DMS153 (cell line): ENCODE results near the gene B3GNT3.
"Not testable (repeated sequence)": the region's sequence is repeated elsewhere in the genome, so short reads cannot be mapped to it uniquely, and the experiment has no call there.

ENCODE experiments used
- DNase-seq: peaks from one replicate; lab custom pipeline; 2025; lab: John Stamatoyannopoulos, UW

The B3GNT3 gene

DNA sequence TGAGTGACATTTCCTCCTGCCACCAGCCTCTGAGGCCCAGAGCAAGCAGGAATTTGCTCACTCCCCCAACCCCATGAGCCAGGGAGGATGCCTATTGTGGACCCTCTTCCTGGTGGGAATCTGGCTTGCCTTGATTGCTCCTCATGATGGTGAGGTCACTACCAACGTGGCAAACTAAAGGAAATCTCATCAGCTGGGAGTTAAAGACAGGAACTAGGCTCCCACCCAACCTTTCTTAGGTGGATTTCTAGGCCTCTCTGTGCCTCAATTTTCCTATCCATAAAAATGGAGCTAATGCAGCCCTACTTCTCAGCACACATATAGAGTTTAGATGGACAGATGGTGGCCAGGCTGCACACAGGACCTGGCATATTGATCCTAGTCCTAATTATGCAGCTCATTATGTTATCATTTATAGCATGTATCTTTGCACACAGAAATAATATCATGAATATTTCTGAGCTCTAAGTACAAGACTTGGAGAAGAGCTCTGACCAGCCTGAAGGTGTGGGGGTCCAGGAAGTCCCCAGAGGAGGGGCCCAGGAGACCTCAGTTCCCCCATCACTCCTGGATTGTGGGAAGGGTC lies 2.0 kb downstream of the B3GNT3 start:
- no peak for DNase-seq

DNA sequence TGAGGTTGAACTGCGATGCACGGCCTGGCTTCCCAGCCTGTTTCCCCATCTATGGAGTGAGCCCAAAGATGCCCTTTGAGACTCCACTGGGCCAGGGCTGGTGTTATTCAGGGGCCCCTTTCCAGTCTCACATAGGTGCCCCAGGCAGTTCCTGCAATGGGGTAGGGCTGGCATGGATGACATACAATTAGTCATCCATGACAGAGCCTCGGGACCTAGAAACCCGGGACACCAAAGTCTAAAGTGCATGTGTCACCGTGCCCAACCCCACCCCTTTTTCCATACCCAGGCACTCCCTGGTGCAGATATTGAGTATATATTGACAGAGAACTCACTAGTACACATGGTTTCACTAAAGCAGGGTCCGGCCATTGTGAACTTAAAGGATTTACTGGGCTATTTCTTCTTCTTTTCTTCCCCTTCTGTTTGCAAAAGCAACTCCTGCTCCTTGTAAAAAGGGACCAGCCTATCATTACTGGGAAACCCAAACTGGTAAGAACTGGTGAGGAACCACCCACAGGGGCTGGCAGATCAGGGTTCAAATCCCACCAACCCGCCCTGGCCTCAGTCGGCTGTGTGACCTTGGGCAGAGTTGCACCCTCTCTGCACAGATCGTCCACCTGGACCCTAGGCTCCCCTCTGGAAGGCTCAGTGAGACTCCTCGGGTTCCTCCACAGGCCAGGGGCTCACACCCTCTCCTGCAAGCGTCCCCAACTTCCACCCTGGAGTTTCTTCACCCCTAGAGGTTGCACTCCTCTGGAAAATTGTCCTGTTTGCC lies 2.7 kb downstream of the B3GNT3 start:
- no peak for DNase-seq

DNA sequence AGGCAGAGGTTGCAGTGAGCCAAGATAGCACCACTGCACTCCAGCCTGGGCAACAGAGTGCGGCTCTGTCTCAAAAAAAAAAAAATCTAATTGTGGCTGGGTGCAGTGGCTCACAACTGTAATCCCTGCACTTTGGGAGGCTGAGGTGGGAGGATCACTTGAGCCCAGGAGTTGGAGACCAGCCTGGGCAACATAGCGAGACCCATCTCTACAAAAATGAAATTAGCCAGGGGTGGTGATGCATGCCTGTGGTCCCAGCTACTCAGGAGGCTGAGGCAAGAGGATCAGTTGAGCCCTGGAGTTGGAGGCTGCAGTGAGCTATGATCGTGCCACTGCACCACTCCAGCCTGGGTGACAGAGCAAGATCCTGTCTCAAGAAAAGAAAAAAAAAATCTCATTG lies 3.7 kb downstream of the B3GNT3 start:
- DNase-seq, result not testable (repeated sequence)

DNA sequence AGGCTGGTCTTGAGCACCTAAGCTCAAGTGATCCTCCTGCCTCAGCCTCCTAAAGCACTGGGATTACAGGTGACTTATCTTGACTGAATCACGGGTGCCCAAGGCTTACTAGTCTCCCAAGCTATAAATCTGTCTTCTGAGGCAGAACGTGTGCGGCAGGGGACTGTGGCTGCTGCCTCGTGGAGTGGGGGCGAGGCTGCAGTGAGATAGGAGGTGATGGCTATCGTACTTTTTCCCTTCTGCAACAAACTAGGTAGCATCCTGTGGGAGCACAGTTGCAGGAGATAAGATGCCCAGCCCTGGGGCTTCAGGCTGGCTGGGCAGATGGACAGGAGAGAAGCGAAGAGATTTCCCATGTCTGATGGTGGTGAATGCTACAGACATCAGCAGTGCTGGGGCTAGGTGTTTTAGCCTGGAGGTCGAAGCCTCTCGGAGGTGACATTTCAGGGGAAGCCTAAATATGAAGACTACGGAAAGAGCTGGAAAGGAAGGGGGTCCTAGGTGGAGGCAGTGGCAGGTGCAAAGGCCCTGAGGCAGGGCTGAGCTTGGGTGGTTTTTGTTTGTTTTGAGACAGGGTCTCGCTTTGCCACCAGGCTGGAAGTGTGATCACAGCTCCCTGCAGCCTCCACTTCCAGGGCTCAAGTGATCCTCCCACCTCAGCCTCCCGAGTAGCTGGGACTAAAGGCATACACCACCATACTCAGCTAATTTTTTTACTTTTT lies 7.4 kb downstream of the B3GNT3 start:
- DNase-seq, result no peak

DNA sequence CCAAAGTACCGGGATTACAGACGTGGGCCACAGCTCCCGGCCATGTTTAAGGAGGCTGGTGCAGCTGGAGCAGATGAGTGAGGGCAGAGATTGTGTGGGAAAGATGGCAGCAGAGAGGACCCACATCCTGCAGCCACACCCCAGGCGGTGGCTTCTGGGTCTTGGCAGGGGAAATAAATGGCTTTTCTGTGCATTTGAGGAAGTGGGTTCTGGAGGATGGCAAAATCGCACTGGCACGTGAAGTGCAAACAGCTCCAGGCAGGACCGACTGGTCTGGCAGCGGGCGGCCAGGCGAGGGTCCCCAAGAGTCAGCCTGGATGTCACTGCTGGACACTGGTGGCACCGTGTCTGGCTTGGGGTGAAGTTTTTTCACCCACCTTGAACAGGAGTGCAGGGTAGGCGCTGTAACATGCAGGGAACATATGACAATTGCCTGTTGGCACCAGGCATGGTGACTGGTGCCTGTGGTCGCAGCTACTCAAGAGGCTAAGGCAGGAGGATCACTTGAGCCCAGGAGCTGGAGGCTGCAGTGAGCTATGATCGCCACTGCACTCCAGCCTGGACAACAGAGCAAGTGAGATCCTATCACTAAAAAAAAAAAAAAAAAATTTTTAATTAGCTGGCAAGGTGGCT lies 8.4 kb downstream of the B3GNT3 start:
- no peak for DNase-seq

DNA sequence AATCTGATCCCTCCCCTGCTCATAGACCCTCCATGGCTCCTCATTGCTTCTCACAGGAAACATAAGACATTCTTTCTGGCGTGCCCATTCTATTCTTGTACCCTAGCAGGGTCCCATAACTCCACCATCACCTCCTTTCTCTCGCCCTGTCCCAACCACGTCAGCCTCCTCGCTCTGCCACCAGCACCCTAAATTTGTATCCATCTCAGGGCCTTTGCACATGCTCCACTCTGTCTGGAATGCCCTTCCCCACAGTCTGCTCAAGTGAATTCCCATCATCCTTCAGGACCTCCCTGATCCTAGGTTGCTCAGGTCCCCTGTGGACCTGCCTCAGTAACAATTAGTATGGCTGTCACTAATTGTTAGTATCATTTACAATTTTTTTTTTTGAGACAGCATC lies 10.5 kb downstream of the B3GNT3 start:
- no peak for DNase-seq

DNA sequence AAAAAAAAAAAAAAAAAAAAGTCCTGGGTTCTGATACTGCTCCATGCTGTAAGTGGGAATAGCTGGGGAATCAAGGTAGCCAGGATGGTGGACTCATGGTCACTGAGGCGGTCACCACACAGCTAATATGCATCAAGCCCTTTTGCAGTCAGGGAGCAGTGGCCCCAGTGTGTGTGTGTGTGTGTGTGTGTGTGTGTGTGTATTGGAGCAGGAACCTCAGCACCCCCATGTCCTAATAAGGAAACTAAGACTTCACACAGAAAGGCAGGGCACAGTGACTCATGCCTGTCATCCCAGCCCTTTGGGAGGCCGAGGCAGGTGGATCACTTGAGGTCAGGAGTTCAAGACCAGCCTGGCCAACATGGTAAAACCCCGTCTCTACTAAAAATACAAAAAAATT lies 12.0 kb downstream of the B3GNT3 start:
- no peak for DNase-seq

DNA sequence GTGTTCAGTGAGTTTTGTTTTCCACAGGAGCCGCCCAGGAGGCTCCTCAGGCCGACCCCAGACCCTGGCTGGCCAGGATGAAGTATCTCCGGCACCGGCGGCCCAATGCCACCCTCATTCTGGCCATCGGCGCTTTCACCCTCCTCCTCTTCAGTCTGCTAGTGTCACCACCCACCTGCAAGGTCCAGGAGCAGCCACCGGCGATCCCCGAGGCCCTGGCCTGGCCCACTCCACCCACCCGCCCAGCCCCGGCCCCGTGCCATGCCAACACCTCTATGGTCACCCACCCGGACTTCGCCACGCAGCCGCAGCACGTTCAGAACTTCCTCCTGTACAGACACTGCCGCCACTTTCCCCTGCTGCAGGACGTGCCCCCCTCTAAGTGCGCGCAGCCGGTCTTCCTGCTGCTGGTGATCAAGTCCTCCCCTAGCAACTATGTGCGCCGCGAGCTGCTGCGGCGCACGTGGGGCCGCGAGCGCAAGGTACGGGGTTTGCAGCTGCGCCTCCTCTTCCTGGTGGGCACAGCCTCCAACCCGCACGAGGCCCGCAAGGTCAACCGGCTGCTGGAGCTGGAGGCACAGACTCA lies 12.9 kb downstream of the B3GNT3 start:
- DNase-seq, result no peak

DNA sequence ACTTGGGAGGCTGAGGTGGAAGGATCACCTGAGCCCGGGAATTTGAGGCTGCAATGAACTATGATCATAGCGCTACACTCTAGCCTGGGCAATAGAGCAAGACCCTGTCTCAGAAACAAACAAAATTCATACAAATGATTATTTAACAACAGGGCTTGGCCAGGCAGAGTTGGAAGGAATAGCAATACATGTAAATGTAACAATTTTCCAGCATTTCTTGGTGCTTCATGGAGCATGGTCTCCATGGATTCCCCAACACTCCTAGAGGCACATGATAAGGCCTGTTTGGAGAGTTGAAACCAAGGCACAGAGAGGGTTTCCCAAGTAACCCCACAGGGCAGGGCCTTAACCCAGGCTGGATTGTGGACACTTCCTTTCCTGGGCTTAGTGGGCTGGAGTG lies 16.2 kb downstream of the B3GNT3 start:
- no peak for DNase-seq

DNA sequence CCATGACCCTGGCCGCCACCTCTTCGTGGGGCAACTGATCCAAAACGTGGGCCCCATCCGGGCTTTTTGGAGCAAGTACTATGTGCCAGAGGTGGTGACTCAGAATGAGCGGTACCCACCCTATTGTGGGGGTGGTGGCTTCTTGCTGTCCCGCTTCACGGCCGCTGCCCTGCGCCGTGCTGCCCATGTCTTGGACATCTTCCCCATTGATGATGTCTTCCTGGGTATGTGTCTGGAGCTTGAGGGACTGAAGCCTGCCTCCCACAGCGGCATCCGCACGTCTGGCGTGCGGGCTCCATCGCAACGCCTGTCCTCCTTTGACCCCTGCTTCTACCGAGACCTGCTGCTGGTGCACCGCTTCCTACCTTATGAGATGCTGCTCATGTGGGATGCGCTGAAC lies 16.7 kb downstream of the B3GNT3 start:
- DNase-seq, result no peak

DNA sequence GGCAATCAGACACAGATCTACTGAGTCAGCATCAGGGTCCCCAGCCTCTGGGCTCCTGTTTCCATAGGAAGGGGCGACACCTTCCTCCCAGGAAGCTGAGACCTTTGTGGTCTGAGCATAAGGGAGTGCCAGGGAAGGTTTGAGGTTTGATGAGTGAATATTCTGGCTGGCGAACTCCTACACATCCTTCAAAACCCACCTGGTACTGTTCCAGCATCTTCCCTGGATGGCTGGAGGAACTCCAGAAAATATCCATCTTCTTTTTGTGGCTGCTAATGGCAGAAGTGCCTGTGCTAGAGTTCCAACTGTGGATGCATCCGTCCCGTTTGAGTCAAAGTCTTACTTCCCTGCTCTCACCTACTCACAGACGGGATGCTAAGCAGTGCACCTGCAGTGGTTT lies 17.2 kb downstream of the B3GNT3 start:
- no peak for DNase-seq

DNA sequence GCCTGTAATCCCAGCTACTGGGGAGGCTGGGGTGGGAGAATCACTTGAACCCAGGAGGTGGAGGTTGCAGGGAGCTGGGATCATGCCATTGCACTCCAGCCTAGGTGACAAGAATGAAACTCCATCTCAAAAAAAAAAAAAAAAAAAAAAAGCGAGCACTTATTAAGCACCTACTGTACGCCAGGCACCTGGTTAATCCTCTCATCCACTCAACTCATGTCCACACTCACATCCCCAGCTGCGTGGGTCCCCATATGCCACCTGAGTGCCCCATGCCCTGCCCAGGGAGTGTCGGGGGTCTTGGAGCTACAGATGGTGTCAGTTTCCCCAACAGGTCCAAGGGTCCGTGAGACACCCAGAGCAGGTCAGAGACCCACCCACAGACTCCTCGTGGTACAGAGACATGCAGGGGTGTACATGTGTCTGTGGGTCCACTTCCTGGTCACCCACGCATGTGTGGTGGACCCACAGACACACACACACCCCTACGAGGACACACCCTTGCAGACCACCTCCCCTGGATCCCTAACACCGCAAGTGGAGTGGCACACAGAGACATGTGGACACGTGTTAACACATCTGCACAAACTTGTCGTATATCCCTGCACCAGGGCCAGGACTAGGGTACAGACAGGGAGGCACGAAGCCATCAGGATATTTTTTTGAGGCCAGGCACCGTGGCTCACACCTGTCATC lies 22.9 kb downstream of the B3GNT3 start:
- DNase-seq, result no peak

DNA sequence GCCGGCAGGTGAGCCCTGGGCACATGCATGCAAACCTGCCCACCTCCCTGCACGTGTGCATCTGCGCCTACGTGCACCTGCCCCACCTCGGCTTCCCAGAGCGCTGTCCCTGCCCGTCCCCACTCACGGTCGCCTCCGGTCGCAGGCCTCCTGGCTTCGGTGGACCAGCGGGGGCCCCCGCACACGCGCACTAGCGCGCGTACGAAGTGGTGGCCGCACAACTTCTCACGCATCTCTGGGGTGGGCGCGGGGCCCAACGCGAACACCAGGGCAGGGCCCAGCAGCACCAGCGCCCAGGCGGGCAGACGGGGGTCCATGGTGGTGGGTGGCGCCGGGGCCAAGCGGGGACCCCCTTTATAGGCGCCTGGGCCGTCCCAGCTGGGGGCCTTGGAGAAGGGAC lies 26.3 kb downstream of the B3GNT3 start, which contains the start of gene INSL3:
Gene INSL3, minus strand, starts transcription at position 330 of the 400 bp plus-strand sequence. Its CDS starts 13 bp downstream, at position 317.
- DNase-seq, result no peak

DNA sequence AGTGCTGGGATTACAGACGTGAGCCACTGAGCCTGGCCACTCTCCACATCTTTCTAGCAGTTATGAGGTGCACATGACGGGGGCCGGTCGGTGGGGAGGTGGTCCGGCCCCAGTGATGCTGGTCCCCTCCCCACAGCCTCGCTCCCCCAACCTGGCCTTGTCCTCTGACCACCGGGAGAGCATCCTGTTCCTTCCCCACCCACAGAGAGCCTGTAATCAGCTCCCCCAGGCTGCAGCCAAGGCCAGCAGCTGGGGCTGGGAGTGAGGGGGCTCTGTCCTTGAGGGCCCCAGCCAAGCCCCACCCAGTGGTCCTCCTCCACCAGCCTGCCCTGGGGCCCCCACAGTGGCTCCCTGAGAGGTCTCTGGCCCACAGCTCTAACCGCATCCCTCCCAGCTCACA lies 29.4 kb downstream of the B3GNT3 start:
- no peak for DNase-seq

DNA sequence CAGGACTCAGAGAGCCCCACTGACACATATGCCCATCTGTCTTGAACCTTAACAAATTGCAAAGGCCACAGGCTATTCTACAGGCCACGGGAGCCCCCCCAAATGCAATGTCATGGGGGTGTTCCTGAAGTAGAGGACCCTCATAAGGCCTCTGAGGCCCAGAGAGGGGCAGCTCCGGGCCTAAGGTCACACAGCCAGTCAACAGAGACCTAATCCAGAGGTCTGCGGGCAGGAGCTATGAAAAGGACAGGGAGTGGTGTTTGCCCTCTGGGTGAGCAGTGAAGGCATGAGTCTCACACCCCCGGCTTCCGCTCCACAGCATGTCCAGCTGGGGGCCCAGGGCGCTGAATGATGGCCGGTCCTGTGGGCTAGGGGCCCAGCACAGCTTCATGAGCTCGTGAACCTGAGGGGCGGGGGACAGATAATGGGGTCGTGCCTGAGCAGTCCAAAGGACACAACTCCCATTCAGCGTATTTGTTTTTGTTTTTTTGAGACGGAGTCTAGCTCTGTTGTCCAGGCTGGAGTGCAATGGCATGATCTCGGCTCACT lies 31.6 kb downstream of the B3GNT3 start:
- no peak for DNase-seq

DNA sequence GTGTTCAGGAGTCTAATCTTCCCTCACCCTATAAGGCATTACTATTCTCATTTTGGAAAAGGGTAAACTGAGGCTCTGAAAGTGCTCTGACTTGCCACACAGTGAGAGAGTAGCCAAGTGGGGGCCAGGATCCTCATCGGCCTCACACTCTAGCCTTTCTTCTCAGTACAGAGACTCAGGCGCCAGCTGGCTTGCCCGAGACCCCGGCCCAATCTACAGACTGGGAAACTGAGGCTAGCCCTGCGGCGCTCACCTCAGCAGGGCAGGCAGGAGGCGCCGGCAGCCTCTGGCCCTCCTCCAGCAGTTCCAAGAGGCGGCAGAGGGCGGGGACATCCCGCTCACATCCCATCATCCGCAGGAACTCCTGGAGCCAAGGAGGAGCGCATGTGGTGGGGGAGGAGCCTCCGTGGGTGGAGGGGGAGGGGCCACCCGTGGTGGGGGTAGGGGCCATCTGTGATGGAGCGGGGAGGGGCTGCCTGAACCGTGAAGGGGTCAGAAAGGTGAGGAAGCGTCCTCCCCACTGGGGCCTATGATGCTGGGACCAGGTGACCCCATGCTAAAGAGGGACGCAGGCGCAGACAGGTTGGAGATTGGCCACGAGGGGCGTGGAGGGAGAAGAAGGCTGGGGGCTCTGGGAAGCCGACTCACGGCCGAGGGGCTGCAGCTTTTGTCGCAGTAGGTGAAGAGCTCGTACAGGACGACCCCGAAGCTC lies 35.1 kb downstream of the B3GNT3 start:
- DNase-seq, result peak; percentile 61

DNA sequence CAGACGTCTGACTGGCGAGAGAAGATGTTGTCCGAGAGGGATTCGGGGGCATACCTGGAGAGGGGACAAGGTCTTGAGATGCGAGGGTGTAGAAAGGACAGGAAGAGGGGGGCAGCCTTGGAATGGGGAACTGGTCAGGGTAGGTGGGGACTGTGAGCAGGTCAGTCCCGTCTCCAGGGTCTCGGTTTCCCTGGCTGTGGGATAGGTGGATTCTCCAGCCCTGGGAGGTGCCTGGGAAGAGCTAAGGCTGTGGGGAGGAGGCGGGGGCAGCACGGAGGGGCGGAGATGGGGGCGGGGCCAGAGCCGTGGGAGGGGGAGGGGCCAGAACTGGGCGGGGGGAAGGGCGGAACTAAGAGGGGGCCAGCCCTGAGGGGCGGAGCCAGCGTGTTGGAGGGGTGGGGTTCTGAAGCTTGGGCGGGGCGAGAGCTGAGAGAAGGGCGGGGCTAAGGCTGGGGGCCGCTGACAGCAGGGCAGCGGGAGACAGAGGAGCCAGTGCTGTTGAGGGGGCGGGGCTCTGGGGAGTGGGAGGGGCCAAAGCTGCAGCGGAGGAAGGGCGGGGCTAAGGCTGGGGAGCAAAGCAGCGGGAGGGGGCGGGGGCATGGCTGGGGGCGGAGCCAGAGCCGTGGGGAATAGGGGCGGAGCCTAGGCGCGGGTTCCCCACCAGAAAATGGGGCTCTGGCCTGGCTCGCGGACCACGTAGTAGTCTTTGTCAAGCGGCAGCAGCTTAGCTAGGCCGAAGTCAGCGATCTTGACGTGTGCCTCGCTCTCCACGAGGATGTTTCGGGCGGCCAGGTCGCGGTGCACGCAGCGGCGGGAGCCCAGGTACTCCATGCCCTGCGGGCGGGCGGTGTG lies 35.9 kb downstream of the B3GNT3 start:
- DNase-seq, result peak; percentile 79

DNA sequence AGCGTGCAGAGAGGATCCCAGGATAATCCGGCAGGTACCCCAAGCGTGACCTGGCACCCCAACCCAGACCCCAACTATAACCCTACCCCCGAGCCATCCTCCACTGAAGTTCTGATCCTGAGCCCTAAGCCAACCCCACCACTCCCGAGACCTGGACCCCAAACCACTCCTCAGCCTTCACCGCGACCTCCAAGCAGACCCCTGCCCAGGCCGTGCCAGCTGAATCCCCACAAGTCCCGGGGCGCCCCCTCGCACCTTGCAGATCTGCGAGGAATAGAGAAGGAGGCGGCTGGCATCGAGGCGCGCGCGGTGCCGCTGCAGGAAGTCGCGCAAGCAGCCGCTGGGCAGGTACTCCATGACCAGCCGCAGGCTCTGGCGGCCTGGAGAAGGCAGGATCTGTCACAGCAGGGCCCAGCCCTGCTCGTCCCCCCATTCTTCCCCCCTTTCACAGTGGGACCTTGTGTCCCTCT lies 36.5 kb downstream of the B3GNT3 start:
- DNase-seq, result no peak

DNA sequence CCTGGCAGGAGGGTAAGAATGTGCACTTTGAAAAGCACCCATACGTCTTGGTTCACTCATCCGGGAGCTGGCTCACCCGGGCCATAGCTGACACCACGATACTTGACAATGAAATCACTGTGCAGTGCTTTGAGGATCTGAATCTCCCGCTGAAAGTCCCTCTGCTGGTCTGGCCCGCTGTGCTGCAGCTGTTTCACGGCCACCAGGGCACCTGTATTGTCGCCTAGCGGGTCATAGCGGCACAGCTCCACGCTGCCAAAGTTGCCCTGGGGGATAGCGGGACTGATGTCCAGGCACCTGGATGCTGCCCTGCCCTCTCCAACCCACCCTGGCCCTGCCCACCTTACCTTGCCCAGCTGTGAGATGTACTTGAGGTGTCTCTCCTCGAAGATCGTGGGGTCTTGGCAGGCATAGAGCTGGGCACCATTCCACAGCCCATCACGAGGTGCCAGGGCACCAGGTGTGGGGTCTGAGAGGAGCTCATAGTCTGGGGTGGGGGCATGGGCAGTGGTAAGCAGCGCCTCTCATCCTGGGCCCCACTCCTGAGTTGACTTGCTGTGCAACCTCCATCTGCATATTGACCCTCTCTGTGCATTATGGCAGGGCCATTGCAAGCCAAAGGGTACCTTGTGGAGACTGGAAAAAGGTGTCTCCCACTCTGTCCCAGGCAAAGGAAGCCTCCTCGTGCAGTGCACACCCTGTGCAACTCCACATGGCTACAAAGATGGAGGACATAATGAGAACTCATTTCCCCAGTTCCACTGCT lies 37.7 kb downstream of the B3GNT3 start:
- no peak for DNase-seq
